ENCODE measurements around the gene PARD3. TPM values are rescaled to one million over a fixed set of nuclear protein-coding genes. Genes with fewer than 3 reads are reported as not detected.

The PARD3 gene
- total RNA-seq, 1 experiment from 2014 or later: 57.4 TPM

DNA sequence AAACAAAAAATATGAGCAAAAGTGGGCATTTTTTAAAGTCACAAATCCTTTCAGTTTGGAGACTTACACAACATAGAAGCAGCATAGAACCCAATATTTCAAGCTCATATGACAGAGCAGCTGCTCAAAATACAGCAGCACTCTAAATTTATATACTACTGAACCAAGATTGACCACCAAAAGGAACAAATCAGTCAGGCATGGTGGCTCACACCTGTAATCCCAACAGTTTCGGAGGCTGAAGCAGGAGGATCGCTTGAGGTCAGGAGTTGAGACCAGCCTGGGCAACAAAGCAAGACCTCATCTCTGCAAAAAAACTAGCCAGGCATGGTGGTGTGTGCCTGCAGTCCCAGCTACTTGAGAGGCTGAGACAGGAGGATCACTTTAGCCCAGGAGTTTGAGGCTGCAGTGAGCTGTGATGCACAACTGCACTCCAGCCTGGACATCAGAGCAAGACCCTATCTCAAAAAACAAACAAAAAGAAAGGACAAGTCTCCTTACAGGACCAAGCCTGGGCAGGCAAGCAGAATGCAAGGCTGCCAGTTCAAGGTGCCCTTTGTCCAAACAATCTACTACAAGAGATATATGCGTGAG is 40.0 kb downstream of the PARD3 start:
- Histone ChIP-seq H3K27ac (no peak overlapping the region), H3K27me3 (ENCODE audit: insufficient read depth, low read depth) (no peaks in the 10 kb centered on the region), H3K9me2 (ENCODE audit: insufficient read depth) (no peaks in the 10 kb centered on the region), H3K4me1 (replicated peaks; ENCODE audit: insufficient read depth) (no peaks in the 10 kb centered on the region; the same call in 1 of the 2 replicates), H3F3A (ENCODE audit: insufficient read depth, low read depth) (peaks cover 4% of the 10 kb centered on the region; the same call in 1 of the 2 replicates), H3K36me3 (ENCODE audit: low read depth) (no peaks in the 10 kb centered on the region), H3K9me3 (ENCODE audit: insufficient read depth, low read depth) (no peaks in the 10 kb centered on the region), H3K79me2 (ENCODE audit: low read depth) (peaks cover 87% of the 10 kb centered on the region), H2AFZ (no peak overlapping the region), H3K4me3 (no peak overlapping the region), H4K20me1 (ENCODE audit: insufficient read depth) (0 out of 2 replicates have a peak, but pooled peaks cover 10% of the 10 kb centered on the region), H3K4me2 (no peak overlapping the region)
- ChIA-PET CTCF (no interaction called here), POLR2A (ENCODE audit: unreplicated experiment) (no interaction called here)
- no peak for DNase-seq
- intact Hi-C loops (cut with micrococcal nuclease; ENCODE audit: unreplicated experiment): no loop called here
- BruUV-seq (replicated peaks): no TSS peak
- TF ChIP-seq EZH2 (IDR thresholded peaks at IDR 0.05; ENCODE audit: low read depth): no peak
- TF ChIP-seq, protein P1, sequence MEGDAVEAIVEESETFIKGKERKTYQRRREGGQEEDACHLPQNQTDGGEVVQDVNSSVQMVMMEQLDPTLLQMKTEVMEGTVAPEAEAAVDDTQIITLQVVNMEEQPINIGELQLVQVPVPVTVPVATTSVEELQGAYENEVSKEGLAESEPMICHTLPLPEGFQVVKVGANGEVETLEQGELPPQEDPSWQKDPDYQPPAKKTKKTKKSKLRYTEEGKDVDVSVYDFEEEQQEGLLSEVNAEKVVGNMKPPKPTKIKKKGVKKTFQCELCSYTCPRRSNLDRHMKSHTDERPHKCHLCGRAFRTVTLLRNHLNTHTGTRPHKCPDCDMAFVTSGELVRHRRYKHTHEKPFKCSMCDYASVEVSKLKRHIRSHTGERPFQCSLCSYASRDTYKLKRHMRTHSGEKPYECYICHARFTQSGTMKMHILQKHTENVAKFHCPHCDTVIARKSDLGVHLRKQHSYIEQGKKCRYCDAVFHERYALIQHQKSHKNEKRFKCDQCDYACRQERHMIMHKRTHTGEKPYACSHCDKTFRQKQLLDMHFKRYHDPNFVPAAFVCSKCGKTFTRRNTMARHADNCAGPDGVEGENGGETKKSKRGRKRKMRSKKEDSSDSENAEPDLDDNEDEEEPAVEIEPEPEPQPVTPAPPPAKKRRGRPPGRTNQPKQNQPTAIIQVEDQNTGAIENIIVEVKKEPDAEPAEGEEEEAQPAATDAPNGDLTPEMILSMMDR (conservative IDR thresholded peaks at IDR 0.05): no peak

DNA sequence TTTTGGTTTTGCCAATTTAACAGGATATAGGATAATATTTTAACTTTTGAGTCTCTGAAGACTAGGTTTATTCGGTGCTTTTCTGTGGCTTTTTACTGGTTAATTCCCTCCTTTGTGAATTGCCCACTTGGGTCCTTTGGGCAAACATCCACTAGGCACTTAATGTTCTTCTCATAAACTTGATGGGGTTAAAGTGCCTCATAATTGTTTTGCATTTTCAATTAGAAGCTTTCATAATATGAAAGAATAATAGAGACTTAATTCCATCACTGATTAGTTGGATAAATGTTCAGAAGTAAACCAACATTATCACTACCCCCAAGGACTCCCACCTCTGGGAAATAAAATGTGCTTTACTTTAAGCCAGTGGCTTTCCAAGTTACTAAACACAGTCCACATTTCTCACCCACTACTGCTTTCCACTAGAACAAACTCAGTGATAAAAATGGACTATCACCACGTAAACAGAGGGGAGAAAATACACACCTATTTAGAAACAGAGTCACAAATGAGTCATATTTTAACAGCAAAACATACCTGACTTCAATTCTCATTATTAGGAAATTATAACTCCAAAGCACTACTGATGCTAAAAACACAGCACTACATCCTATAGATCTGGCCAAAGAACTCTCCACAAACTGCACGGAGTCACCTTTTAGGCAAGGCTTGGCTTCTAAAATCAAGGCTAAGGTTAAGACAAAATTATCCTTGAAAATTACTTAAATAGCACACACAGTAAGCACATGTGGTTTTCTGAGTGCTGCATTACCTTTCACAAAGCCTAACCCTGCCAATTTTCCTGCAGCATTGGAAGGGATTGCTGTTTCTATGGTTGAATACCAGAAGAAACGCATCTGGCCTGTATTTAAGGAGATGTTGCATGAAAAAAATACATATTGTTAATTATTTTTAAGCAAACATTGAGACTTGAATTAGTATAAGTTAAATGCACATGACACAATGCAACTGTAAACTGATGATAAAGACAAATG is 41.2 kb downstream of the PARD3 start:
- H3K79me2 ChIP-seq (ENCODE audit: low read depth): peaks cover 84% of the 10 kb centered on the region

DNA sequence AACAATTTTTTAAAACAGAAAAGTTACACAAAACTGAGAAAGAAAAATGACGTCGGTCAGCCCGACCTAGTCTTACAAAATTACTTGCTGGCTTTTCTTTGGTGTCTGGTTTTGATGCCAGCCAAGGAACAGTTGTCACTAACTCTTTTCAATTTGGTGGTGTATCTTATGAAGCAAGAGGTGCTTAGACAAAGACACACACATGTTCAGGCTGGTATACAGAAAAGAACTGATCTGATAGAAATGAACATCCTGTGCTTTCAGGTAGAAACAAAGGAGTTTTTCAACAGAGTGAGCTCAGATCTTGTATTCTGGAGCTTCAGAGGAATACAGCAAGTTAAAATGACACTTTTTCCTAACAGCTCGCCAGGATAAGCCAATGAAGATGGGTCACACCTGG is 43.6 kb downstream of the PARD3 start:
- H4K20me1 ChIP-seq (ENCODE audit: insufficient read depth): 0 out of 2 replicates have a peak, but pooled peaks cover 10% of the 10 kb centered on the region
- no peaks in the 10 kb centered on the region for H3F3A ChIP-seq (ENCODE audit: insufficient read depth, low read depth)
- H3K36me3 ChIP-seq (ENCODE audit: low read depth): no peaks in the 10 kb centered on the region
- H3K79me2 ChIP-seq (ENCODE audit: low read depth): peaks cover 83% of the 10 kb centered on the region
- no peak for DNase-seq
- no peak overlapping the region for H3K4me3 ChIP-seq
- intact Hi-C loops (cut with micrococcal nuclease; ENCODE audit: unreplicated experiment): no loop called here
- no peak for TF ChIP-seq EZH2 (IDR thresholded peaks at IDR 0.05; ENCODE audit: low read depth)
- H3K4me1 ChIP-seq (replicated peaks; ENCODE audit: insufficient read depth): no peaks in the 10 kb centered on the region
- no peak overlapping the region for H3K4me2 ChIP-seq
- H3K27me3 ChIP-seq (ENCODE audit: insufficient read depth, low read depth): no peaks in the 10 kb centered on the region
- no peak overlapping the region for H2AFZ ChIP-seq
- H3K9me2 ChIP-seq (ENCODE audit: insufficient read depth): no peaks in the 10 kb centered on the region
- no TSS peak for BruUV-seq (replicated peaks)
- POLR2A ChIA-PET (ENCODE audit: unreplicated experiment): interaction anchor here (0.5 kb wide), 1 partner anchor 29 kb away, joined by 4 read pairs; no protein-coding TSS in a partner anchor
- no peak overlapping the region for H3K27ac ChIP-seq
- CTCF ChIA-PET: no interaction called here
- no peaks in the 10 kb centered on the region for H3K9me3 ChIP-seq (ENCODE audit: insufficient read depth, low read depth)

More for the DNA sequence above, 41.2 kb downstream of the PARD3 start:
- Histone ChIP-seq H2AFZ (no peak overlapping the region), H3K36me3 (ENCODE audit: low read depth) (no peaks in the 10 kb centered on the region), H3K9me2 (ENCODE audit: insufficient read depth) (no peaks in the 10 kb centered on the region), H3K4me1 (replicated peaks; ENCODE audit: insufficient read depth) (no peaks in the 10 kb centered on the region; the same call in 1 of the 2 replicates), H3K4me2 (no peak overlapping the region), H3K9me3 (ENCODE audit: insufficient read depth, low read depth) (no peaks in the 10 kb centered on the region), H3K4me3 (no peak overlapping the region), H3F3A (ENCODE audit: insufficient read depth, low read depth) (peaks cover 4% of the 10 kb centered on the region; the same call in 1 of the 2 replicates), H4K20me1 (ENCODE audit: insufficient read depth) (0 out of 2 replicates have a peak, but pooled peaks cover 10% of the 10 kb centered on the region), H3K27ac (no peak overlapping the region), H3K27me3 (ENCODE audit: insufficient read depth, low read depth) (no peaks in the 10 kb centered on the region)
- CTCF ChIA-PET: no interaction called here
- no TSS peak for BruUV-seq (replicated peaks)
- no peak for TF ChIP-seq EZH2 (IDR thresholded peaks at IDR 0.05; ENCODE audit: low read depth)
- intact Hi-C loops (cut with micrococcal nuclease; ENCODE audit: unreplicated experiment): no loop called here
- POLR2A ChIA-PET (ENCODE audit: unreplicated experiment): no interaction called here
- no peak for DNase-seq

DNA sequence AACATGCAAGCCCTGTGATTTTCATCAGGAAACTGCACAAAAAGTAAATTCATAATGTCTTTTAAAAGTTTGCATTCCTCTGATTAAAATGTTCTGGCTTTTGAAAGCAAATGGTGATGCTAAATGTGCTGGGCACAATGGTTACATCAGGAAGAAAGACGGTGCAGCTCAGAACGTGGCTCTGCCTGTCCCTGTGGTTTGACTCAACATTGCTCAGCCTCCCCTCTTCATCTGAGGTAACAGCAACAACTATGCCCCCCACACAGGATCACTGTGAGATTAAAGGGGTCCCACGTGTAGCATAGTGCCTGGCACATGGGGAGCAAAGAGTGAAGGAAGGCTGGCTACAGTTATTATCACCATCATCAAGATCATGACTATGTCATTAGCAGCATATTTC is 44.0 kb downstream of the PARD3 start:
- intact Hi-C loops (cut with micrococcal nuclease; ENCODE audit: unreplicated experiment): no loop called here
- Histone ChIP-seq H3K27me3 (ENCODE audit: insufficient read depth, low read depth) (no peaks in the 10 kb centered on the region), H4K20me1 (ENCODE audit: insufficient read depth) (0 out of 2 replicates have a peak, but pooled peaks cover 10% of the 10 kb centered on the region), H3F3A (ENCODE audit: insufficient read depth, low read depth) (no peaks in the 10 kb centered on the region), H3K9me2 (ENCODE audit: insufficient read depth) (no peaks in the 10 kb centered on the region), H2AFZ (no peak overlapping the region), H3K4me3 (no peak overlapping the region), H3K4me2 (no peak overlapping the region), H3K27ac (no peak overlapping the region), H3K9me3 (ENCODE audit: insufficient read depth, low read depth) (no peaks in the 10 kb centered on the region), H3K79me2 (ENCODE audit: low read depth) (peaks cover 81% of the 10 kb centered on the region), H3K4me1 (replicated peaks; ENCODE audit: insufficient read depth) (no peaks in the 10 kb centered on the region), H3K36me3 (ENCODE audit: low read depth) (no peaks in the 10 kb centered on the region)
- no peak for DNase-seq
- TF ChIP-seq, protein P1 (conservative IDR thresholded peaks at IDR 0.05): no peak
- no peak for TF ChIP-seq EZH2 (IDR thresholded peaks at IDR 0.05; ENCODE audit: low read depth)
- ChIA-PET CTCF (no interaction called here), POLR2A (ENCODE audit: unreplicated experiment) (no interaction called here)
- no TSS peak for BruUV-seq (replicated peaks)
